Caco-2 (cell line): ENCODE data around the gene PDE12. TPM values are rescaled to one million over a fixed set of nuclear protein-coding genes. Genes with fewer than 3 reads are reported as not detected.
"Not testable (repeated sequence)": the region's sequence is repeated elsewhere in the genome, so short reads cannot be mapped to it uniquely, and the experiment has no call there.

Experiments used
- BruUV-seq: library from RNA; stranded (reverse); fragments of 400-500 nt; replicated peaks from 2 replicates; lab custom pipeline; 2021; lab: Mats Ljungman, UMichigan
- CTCF ChIA-PET: fragments of 300-600 bp; sonication (Branson Sonifier 250); formaldehyde crosslinking; loops from one replicate; lab custom pipeline; 2022; ENCODE audit warnings: antibody characterized with exemption; lab: Charles Lee
- POLR2A ChIA-PET: fragments of 300-600 bp; sonication (Branson Sonifier 250); formaldehyde crosslinking; loops from one replicate; lab custom pipeline; 2022; ENCODE audit warnings: antibody characterized with exemption; lab: Charles Lee
- DNase-seq, 2 experiments: peaks; one replicate each; pipeline versions ENCODE4 v3.0.0 to v3.0.0-alpha.2; 2020 to 2022
- H3K27me3 ChIP-seq: replicated peaks from 2 replicates; pipeline ENCODE4 v1.6.0; 2011; ENCODE audit warnings: low read length; ENCODE audit not compliant: control insufficient read depth, insufficient read depth
- H3K36me3 ChIP-seq: 2 replicates; pipeline ENCODE4 v1.5.1; 2011; ENCODE audit warnings: low read length; ENCODE audit not compliant: control insufficient read depth, insufficient read depth
- H3K4me1 ChIP-seq: fragments of 250-450 bp; sonication (Bioruptor Pico); 2 replicates; pipeline ENCODE4 v1.5.1; 2020; ENCODE audit warnings: mild to moderate bottlenecking
- H3K4me3 ChIP-seq: 2 replicates; pipeline ENCODE4 v1.5.1; 2011; ENCODE audit warnings: low read depth, mild to moderate bottlenecking, control low read depth, low read length
- H3K9me3 ChIP-seq: fragments of 250-450 bp; sonication (Bioruptor Pico); 2 replicates; pipeline ENCODE4 v1.5.1; 2020; ENCODE audit warnings: mild to moderate bottlenecking, moderate library complexity
- H3K27ac Mint-ChIP-seq: one replicate; pipeline ENCODE4 v1.8.0; 2022; ENCODE audit warnings: mixed read lengths; ENCODE audit not compliant: unreplicated experiment
- H3K27me3 Mint-ChIP-seq: one replicate; pipeline ENCODE4 v1.8.0; 2022; ENCODE audit warnings: mixed read lengths; ENCODE audit not compliant: insufficient read depth, unreplicated experiment
- H3K36me3 Mint-ChIP-seq: one replicate; pipeline ENCODE4 v1.8.0; 2022; ENCODE audit warnings: mild to moderate bottlenecking, mixed read lengths; ENCODE audit not compliant: insufficient read depth, unreplicated experiment
- H3K4me1 Mint-ChIP-seq: one replicate; pipeline ENCODE4 v1.8.0; 2022; ENCODE audit warnings: low read depth, mixed read lengths; ENCODE audit not compliant: unreplicated experiment
- H3K4me3 Mint-ChIP-seq: one replicate; pipeline ENCODE4 v1.8.0; 2022; ENCODE audit warnings: mild to moderate bottlenecking, moderate library complexity, mixed read lengths; ENCODE audit not compliant: unreplicated experiment
- H3K9me3 Mint-ChIP-seq: one replicate; pipeline ENCODE4 v1.8.0; 2022; ENCODE audit warnings: mixed read lengths; ENCODE audit not compliant: unreplicated experiment
- intact Hi-C: fragments of 100-400 bp; cut with micrococcal nuclease; formaldehyde crosslinking; loops from one replicate; pipeline ENCODE4 v1.10.0; 2022; ENCODE audit not compliant: unreplicated experiment
- total RNA-seq: library from RNA; stranded (reverse); gene quantifications from 2 replicates; pipeline ENCODE4 v1.2.3, GENCODE V29; 2022
- TF ChIP-seq, protein P1 (sequence below), 2 experiments: fragments of 200-600 bp in 1 of 2; IDR thresholded peaks; 1 replicate in 1 of 2; 2 replicates in 1 of 2; pipeline versions ENCODE4 v1.5.1 to v1.8.0; 2011 to 2022; ENCODE audit warnings: antibody characterized with exemption in 1 of 2, control low read depth in 1 of 2, inconsistent platforms in 1 of 2, low read depth in 1 of 2, low read length in 1 of 2, mild to moderate bottlenecking in 1 of 2, moderate library complexity in 1 of 2; ENCODE audit not compliant: insufficient read depth in 1 of 2, severe bottlenecking in 1 of 2, unreplicated experiment in 1 of 2

Gene PDE12
- total RNA-seq, 1 experiment from 2014 or later: 22.1 TPM

DNA sequence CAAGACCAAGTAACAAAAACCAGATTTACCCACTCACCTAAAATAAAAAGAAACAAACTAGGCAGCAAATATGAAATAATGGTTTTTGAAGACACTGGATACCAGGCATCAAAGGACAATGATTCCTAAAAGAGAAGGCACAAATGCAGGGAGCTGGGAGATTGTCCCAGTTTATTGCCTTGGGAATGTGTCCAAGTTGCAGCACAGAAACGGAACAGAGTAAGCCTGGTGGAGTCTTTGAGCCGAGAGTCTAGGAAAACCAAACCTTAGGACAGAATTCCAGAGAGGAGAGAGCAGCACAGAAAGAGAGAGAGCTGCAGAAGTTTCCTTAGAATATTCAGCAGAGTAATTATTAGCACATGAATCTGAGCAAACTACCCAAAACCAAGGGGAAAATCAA lies 48.9 kb downstream of the PDE12 start:
- H3K9me3 Mint-ChIP-seq: peaks cover 22% of the 10 kb centered on the region
- no peaks in the 10 kb centered on the region for H3K27me3 Mint-ChIP-seq
- peaks cover 1% of the 10 kb centered on the region; the same call in 1 of the 2 replicates for H3K4me1 ChIP-seq
- ChIA-PET CTCF (no interaction called here), POLR2A (no interaction called here)
- no peak overlapping the region for H3K27ac Mint-ChIP-seq
- H3K4me3 ChIP-seq: no peak overlapping the region
- no peaks in the 10 kb centered on the region for H3K27me3 ChIP-seq
- H3K36me3 Mint-ChIP-seq: peaks cover 19% of the 10 kb centered on the region
- H3K36me3 ChIP-seq: no peaks in the 10 kb centered on the region
- no peak overlapping the region for H3K4me3 Mint-ChIP-seq
- DNase-seq: no peak
- intact Hi-C loops: no loop called here
- no peaks in the 10 kb centered on the region for H3K4me1 Mint-ChIP-seq
- TF ChIP-seq, protein P1, sequence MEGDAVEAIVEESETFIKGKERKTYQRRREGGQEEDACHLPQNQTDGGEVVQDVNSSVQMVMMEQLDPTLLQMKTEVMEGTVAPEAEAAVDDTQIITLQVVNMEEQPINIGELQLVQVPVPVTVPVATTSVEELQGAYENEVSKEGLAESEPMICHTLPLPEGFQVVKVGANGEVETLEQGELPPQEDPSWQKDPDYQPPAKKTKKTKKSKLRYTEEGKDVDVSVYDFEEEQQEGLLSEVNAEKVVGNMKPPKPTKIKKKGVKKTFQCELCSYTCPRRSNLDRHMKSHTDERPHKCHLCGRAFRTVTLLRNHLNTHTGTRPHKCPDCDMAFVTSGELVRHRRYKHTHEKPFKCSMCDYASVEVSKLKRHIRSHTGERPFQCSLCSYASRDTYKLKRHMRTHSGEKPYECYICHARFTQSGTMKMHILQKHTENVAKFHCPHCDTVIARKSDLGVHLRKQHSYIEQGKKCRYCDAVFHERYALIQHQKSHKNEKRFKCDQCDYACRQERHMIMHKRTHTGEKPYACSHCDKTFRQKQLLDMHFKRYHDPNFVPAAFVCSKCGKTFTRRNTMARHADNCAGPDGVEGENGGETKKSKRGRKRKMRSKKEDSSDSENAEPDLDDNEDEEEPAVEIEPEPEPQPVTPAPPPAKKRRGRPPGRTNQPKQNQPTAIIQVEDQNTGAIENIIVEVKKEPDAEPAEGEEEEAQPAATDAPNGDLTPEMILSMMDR (IDR thresholded peaks at IDR 0.05; ENCODE audit: insufficient read depth in 1 of 2, low read depth in 1 of 2, low read length in 1 of 2, severe bottlenecking in 1 of 2, unreplicated experiment in 1 of 2): no peak
- no TSS peak for BruUV-seq
- H3K9me3 ChIP-seq: no peaks in the 10 kb centered on the region

DNA sequence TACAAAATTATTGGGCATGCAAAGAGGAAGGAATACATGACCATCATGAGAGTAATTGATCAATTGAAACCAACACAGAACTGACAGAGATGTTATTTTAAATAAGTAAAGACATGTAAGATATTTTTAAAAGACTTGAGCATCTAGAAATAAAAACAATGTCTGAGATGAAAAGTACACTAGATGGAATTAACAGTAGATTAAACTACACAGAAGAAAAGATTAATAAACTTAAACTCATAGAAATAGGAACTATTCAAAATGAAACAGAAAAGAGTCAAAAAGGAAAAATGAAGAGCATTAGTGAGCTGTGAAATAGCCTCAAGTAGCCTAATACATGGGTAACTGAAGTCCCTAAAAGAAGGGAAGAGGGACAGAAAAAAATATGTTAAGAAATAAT lies 49.6 kb downstream of the PDE12 start:
- BruUV-seq: no TSS peak
- Histone ChIP-seq H3K36me3 (no peaks in the 10 kb centered on the region), H3K4me1 (no peaks in the 10 kb centered on the region), H3K4me3 (no peak overlapping the region), H3K9me3 (no peaks in the 10 kb centered on the region), H3K27me3 (no peaks in the 10 kb centered on the region)
- H3K4me3 Mint-ChIP-seq: no peak overlapping the region
- H3K4me1 Mint-ChIP-seq: no peaks in the 10 kb centered on the region
- ChIA-PET POLR2A (no interaction called here), CTCF (no interaction called here)
- no peak for DNase-seq
- no peaks in the 10 kb centered on the region for H3K27me3 Mint-ChIP-seq
- peaks cover 22% of the 10 kb centered on the region for H3K9me3 Mint-ChIP-seq
- peaks cover 19% of the 10 kb centered on the region for H3K36me3 Mint-ChIP-seq
- H3K27ac Mint-ChIP-seq: no peak overlapping the region
- TF ChIP-seq, protein P1 (IDR thresholded peaks at IDR 0.05; ENCODE audit: insufficient read depth in 1 of 2, low read depth in 1 of 2, low read length in 1 of 2, severe bottlenecking in 1 of 2, unreplicated experiment in 1 of 2): no peak
- intact Hi-C loops: no loop called here

- H3K36me3 Mint-ChIP-seq, BruUV-seq, POLR2A ChIA-PET: not testable (repeated sequence)
Measured at GRCh38 chr3:57611870-57612269, 55.8 kb downstream of the PDE12 start.

DNA sequence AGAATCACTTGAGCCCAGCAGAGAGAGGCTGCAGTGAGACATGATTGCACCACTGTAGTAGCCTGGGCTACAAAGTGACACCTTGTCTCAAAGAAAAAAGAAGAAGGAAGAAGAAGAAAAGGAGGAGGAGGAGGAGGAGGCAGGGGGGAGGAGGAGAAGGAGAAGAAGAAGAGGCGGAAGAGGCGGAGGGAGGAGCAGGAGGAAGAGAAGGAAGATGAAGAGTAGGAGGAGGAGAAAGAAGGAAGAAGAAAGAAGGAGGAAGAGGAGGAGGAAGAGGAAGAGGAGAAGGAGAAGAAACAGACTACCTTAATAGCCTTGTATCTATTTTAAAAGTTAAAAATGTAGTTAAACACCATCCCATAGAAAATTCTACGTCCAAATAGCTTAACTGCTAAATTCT lies 60.2 kb downstream of the PDE12 start:
- H3K27me3 ChIP-seq: no peaks in the 10 kb centered on the region
- no peaks in the 10 kb centered on the region for H3K4me1 ChIP-seq
- ChIA-PET CTCF (no interaction called here), POLR2A (no interaction called here)
- intact Hi-C loops: no loop called here
- TF ChIP-seq, protein P1 (IDR thresholded peaks at IDR 0.05; ENCODE audit: insufficient read depth in 1 of 2, low read depth in 1 of 2, low read length in 1 of 2, severe bottlenecking in 1 of 2, unreplicated experiment in 1 of 2): no peak
- H3K9me3 ChIP-seq: no peaks in the 10 kb centered on the region
- Mint-ChIP-seq H3K9me3 (no peaks in the 10 kb centered on the region), H3K4me3 (no peak overlapping the region), H3K27ac (no peak overlapping the region), H3K4me1 (no peaks in the 10 kb centered on the region), H3K27me3 (no peaks in the 10 kb centered on the region), H3K36me3 (peaks cover 5% of the 10 kb centered on the region)
- BruUV-seq: no TSS peak
- DNase-seq: no peak
- no peaks in the 10 kb centered on the region for H3K36me3 ChIP-seq
- H3K4me3 ChIP-seq: no peak overlapping the region

More at GRCh38 chr3:57611870-57612269, 55.8 kb downstream of the PDE12 start:
- H3K4me3 ChIP-seq, H3K27ac Mint-ChIP-seq, H3K4me1 Mint-ChIP-seq, intact Hi-C loops, H3K4me3 Mint-ChIP-seq, H3K4me1 ChIP-seq, H3K9me3 ChIP-seq, H3K36me3 ChIP-seq, H3K27me3 Mint-ChIP-seq, H3K27me3 ChIP-seq, DNase-seq, CTCF ChIA-PET: not testable (repeated sequence)
- peaks cover 10% of the 10 kb centered on the region for H3K9me3 Mint-ChIP-seq
